Sigmoid colon (tissue), 7 donors: ENCODE results near the gene CHURC1. TPM values are rescaled to one million over a fixed set of nuclear protein-coding genes. Genes with fewer than 3 reads are reported as not detected.
A peak's percentile ranks its signal among the peaks of the same experiment; 100 is the strongest.

Experiments used
- DNase-seq: peaks from one replicate; pipeline ENCODE4 v3.0.0-alpha.2; 2019
- H3K27ac ChIP-seq, 4 donors: fragments of 200-600 bp; sonication (generic); one replicate each; pipeline ENCODE4 v1.5.1; 2016 to 2019; ENCODE audit warnings: mild to moderate bottlenecking in 1 of 4
- H3K27me3 ChIP-seq, 3 donors: fragments of 200-600 bp; sonication (generic); one replicate each; pipeline ENCODE4 v1.5.1; 2019; ENCODE audit warnings: mild to moderate bottlenecking in 1 of 3
- H3K36me3 ChIP-seq, 4 donors: fragments of 200-600 bp; sonication (generic); one replicate each; pipeline ENCODE4 v1.5.1; 2016 to 2019
- H3K4me1 ChIP-seq, 4 donors: fragments of 200-600 bp; sonication (generic); one replicate each; pipeline ENCODE4 v1.5.1; 2017 to 2019
- H3K4me3 ChIP-seq, 4 donors: fragments of 200-600 bp; sonication (generic); one replicate each; pipeline ENCODE4 v1.5.1; 2017 to 2019; ENCODE audit warnings: mild to moderate bottlenecking in 2 of 4, moderate library complexity in 1 of 4
- H3K9me3 ChIP-seq, 4 donors: fragments of 200-600 bp in 3 of 4; sonication (generic) in 3 of 4; one replicate each; pipeline versions ENCODE4 v1.5.1 to v1.6.1; 2013 to 2019
- CTCF ChIP-seq, 4 experiments: fragments of 450-650 bp in 3 of 4; fragments of 200-600 bp in 1 of 4; IDR thresholded peaks; one replicate each; pipeline ENCODE4 v1.5.1; 2016 to 2019; ENCODE audit warnings: antibody characterized with exemption in 4 of 4, mild to moderate bottlenecking in 3 of 4, moderate library complexity in 2 of 4
- EP300 ChIP-seq, 4 donors: sonication (generic); formaldehyde crosslinking; IDR thresholded peaks; one replicate each; pipeline ENCODE4 v1.6.1; 2017; ENCODE audit warnings: antibody characterized with exemption in 4 of 4
- POLR2A ChIP-seq, 2 donors: fragments of 450-650 bp; IDR thresholded peaks; one replicate each; pipeline ENCODE4 v1.6.1; 2016; ENCODE audit warnings: antibody characterized with exemption in 2 of 2, mild to moderate bottlenecking in 2 of 2, moderate library complexity in 2 of 2
- POLR2AphosphoS5 ChIP-seq, 4 donors: sonication (generic); formaldehyde crosslinking; IDR thresholded peaks; one replicate each; pipeline ENCODE4 v1.6.1; 2017; ENCODE audit warnings: antibody characterized with exemption in 4 of 4
- WGBS, 2 donors: extraction: QIAGEN DNeasy Blood & Tissue Kit; methylation state at CpG; one replicate each; pipeline ENCODE4 v1.1.7; 2013; 5-methylcytosine and 5-hydroxymethylcytosine counted together
- intact Hi-C: fragments of 100-400 bp; cut with DNase I; formaldehyde crosslinking; loops from one replicate; pipeline ENCODE4 v1.15.1; 2023
- polyA plus RNA-seq, 3 donors: library from polyadenylated mRNA; stranded (reverse); fragments of 200-250 nt; gene quantifications; one replicate each; pipeline ENCODE4 v1.2.3, GENCODE V29; 2013
- total RNA-seq, 4 donors: library from RNA; depleted of rRNA; stranded (reverse); fragments of >200 nt; gene quantifications; one replicate each; pipeline ENCODE4 v1.1.0, GENCODE V29; 2016
- donor health status: healthy with polysubstance abuse.
- donor health status: Bipolar disorder and iron deficiency.
- donor health status: healthy.

The CHURC1 gene
- total and polyA plus RNA-seq, 7 donors, result 41.8 to 161 (median 110) TPM

- WGBS, 2 donors, result 19 to 65% methylated on average over 8 of the region's 8 CpGs
- intact Hi-C loops, result no loop called here
- H3K4me3 ChIP-seq, result no peak overlapping the region
Observed at GRCh38 chr14:64973026-64973442, 58.8 kb downstream of the CHURC1 start.

GRCh38 chr14:64973826-64974225 is 59.6 kb downstream of the CHURC1 start:
- TF ChIP-seq CTCF (IDR thresholded peaks at IDR 0.05) (no peak), POLR2A (IDR thresholded peaks at IDR 0.05) (no peak), EP300 (IDR thresholded peaks at IDR 0.05) (no peak), POLR2AphosphoS5 (IDR thresholded peaks at IDR 0.05) (no peak)
- H3K4me1 ChIP-seq, result peaks cover 0 to 18% (median 14%) of the 10 kb centered on the region in 4 donors
- intact Hi-C loops, result no loop called here
- DNase-seq, result no peak
- no peaks in the 10 kb centered on the region for H3K9me3 ChIP-seq
- no peak overlapping the region for H3K27ac ChIP-seq
- WGBS, 2 donors, result 95 to 98% methylated on average over 9 of the region's 9 CpGs
- no peak overlapping the region for H3K4me3 ChIP-seq
- no peaks in the 10 kb centered on the region for H3K27me3 ChIP-seq
- no peaks in the 10 kb centered on the region for H3K36me3 ChIP-seq

More at GRCh38 chr14:64973026-64973442, 58.8 kb downstream of the CHURC1 start:
- no peak for DNase-seq
- Histone ChIP-seq H3K27me3 (no peaks in the 10 kb centered on the region), H3K27ac (no peak overlapping the region), H3K9me3 (no peaks in the 10 kb centered on the region), H3K4me1 (peaks cover 0 to 18% (median 14%) of the 10 kb centered on the region in 4 donors), H3K36me3 (no peaks in the 10 kb centered on the region)
- TF ChIP-seq EP300 (IDR thresholded peaks at IDR 0.05), result no peak
- no peak for TF ChIP-seq POLR2A (IDR thresholded peaks at IDR 0.05)

GRCh38 chr14:64974563-64974962 is 60.3 kb downstream of the CHURC1 start:
- H3K27me3 ChIP-seq, result no peaks in the 10 kb centered on the region
- TF ChIP-seq EP300 (IDR thresholded peaks at IDR 0.05) (no peak), CTCF (IDR thresholded peaks at IDR 0.05) (no peak), POLR2A (IDR thresholded peaks at IDR 0.05) (no peak), POLR2AphosphoS5 (IDR thresholded peaks at IDR 0.05) (no peak)
- WGBS, 2 donors, result 83 to 92% methylated on average over 8 of the region's 8 CpGs
- H3K4me1 ChIP-seq, result peaks cover 0 to 18% (median 14%) of the 10 kb centered on the region in 4 donors
- DNase-seq, result no peak
- no peak overlapping the region for H3K4me3 ChIP-seq
- no peaks in the 10 kb centered on the region for H3K36me3 ChIP-seq
- H3K9me3 ChIP-seq, result no peaks in the 10 kb centered on the region
- intact Hi-C loops, result no loop called here
- H3K27ac ChIP-seq, result no peak overlapping the region

GRCh38 chr14:64979336-64980074 is 65.2 kb downstream of the CHURC1 start:
- TF ChIP-seq EP300 (IDR thresholded peaks at IDR 0.05), result no peak
- TF ChIP-seq POLR2AphosphoS5 (IDR thresholded peaks at IDR 0.05), result no peak
- TF ChIP-seq POLR2A (IDR thresholded peaks at IDR 0.05), result no peak
- no peak for TF ChIP-seq CTCF (IDR thresholded peaks at IDR 0.05)
- DNase-seq, result no peak
- H3K27ac ChIP-seq, result no peak overlapping the region
- H3K27me3 ChIP-seq, result no peaks in the 10 kb centered on the region
- peaks cover 0 to 4% (median 3%) of the 10 kb centered on the region in 4 donors for H3K4me1 ChIP-seq
- no peaks in the 10 kb centered on the region for H3K36me3 ChIP-seq
- WGBS, 2 donors, result 81 to 92% methylated on average over 5 of the region's 5 CpGs
- no peaks in the 10 kb centered on the region for H3K9me3 ChIP-seq
- intact Hi-C loops, result no loop called here
- no peak overlapping the region for H3K4me3 ChIP-seq

- no peak overlapping the region for H3K27ac ChIP-seq
- peaks cover 0 to 17% (median 15%) of the 10 kb centered on the region in 4 donors for H3K4me1 ChIP-seq
- TF ChIP-seq EP300 (IDR thresholded peaks at IDR 0.05) (no peak), CTCF (IDR thresholded peaks at IDR 0.05) (peak in 2 of 4 experiments; percentile 54 to 68)
- H3K36me3 ChIP-seq, result no peaks in the 10 kb centered on the region
- H3K9me3 ChIP-seq, result no peaks in the 10 kb centered on the region
- WGBS, 2 donors, result 9% methylated on average over 15 of the region's 15 CpGs
- intact Hi-C loops, result loop anchor here (1.0 kb wide), 1 partner anchor 159 kb away; no protein-coding TSS in a partner anchor
- H3K4me3 ChIP-seq, result peak overlapping the region in 1 of 4 donors; percentile 24
- DNase-seq, result no peak
- H3K27me3 ChIP-seq, result no peaks in the 10 kb centered on the region
Observed at GRCh38 chr14:64983439-64984310, 69.4 kb downstream of the CHURC1 start.
